Measurements from ENCODE around the gene EXOC6B.
"Not testable (repeated sequence)": the region's sequence is repeated elsewhere in the genome, so short reads cannot be mapped to it uniquely, and the experiment has no call there.

EXOC6B gene

DNA sequence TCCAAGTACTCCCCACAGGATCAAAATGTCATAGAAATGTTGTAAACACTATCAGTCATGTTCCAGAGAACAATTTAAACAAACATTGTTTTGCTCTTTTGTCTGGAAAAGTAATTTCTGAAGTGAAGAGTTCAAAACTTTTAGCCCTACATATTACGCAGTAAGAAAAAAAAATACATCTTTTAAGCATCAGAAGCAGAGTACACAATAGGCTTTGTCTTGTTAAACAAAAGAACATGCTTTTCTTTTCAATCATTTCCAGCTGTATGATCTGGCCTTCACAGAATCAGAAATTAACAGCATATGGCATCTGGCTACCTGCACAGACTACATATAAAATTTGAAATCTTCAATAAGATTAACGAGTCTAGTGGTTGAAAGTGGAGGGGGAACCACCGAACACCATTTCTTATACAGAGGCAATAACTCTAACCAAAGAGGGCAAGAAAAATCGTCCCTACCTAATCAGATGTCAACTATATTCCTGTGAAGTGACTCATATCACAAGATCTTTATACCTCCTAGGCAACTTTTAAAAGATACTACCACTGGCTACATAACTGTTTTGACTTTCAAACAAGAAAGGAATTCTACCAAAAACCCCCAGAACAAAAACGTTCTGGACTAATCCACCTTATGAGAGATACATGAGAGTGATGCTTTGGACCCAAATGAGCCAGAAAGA lies 149.3 kb downstream of the EXOC6B start:
- DNase-seq (ENCODE audit: low read depth) = no peak

DNA sequence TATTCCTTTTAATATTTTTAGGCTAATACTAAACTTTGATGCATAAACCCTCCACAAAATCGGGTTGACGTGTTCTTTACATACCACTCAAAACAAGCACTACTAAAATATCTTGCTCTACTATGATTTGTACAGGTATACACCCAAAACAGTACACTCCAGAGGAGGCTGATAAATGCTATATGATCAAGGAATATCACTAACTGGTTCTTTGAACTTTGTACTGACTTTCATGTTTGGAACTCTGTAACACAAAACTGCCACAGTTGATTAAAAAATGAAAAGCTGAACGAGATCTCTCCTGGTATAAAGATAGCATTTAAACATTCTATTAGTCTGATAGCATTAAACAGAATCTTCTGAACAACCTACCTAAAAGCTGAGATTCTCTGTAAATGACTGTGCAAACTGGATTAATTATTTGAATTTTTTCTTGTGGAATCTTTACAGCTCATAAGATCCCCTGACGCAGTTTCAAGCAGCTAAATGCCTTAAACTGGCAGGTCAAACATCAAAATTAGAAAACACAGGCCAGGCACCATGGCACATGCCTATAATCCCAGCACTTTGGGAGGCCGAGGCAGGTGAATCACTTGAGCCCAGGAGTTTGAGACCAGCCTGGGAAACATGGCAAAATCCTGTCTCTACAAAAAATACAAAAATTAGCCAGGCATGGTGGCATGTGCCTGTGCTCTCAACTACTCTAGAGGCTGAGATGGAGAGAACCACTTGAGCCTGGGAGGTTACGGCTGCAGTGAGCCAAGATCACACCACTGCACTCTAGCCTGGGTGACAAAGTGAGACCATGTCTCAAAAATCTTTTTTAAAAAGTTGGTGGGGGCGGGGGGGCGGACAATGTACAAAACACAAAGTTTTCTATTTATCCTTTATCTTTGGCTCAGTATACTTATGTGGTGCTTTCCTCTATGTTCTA lies 150.6 kb downstream of the EXOC6B start:
- no peak for DNase-seq (ENCODE audit: low read depth)

DNA sequence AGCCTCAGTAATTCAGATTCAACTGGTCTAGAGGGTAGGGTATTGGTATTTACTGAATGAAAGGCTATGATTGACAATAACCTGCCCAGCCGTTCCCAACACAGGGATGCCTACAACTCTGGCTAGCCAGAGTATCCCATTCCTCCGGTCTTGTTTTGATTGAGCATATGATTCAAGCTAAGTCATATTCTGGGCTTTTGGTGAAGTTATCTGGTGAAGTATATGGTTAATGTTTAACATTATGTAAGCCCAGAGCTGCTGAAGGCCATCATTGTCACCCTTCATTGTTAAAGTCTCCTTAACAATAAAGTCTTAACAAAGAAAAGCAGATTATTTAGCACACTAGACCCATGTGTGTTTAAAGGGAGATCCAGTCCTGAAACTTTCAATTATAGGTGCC lies 152.6 kb downstream of the EXOC6B start:
- no peak for DNase-seq (ENCODE audit: low read depth)

DNA sequence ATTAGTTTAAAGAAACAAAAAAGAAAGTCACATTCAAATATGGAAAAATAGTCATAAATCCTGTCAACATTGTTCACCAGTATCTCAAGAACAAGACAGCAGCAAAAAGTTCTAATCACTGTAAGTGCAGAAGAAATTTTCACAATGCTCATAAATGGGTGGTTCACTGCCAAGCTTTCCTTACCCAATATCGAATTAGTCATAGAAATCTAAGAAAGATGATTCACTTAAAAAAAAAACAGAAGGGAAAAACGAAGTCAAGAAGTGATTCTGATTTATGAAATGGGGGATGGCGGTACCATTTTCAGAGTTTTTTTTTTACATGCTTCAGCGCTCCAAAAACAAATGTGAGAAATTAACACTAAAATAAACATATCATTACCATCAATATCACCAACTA lies 156.7 kb downstream of the EXOC6B start:
- DNase-seq (ENCODE audit: low read depth) = no peak

DNA sequence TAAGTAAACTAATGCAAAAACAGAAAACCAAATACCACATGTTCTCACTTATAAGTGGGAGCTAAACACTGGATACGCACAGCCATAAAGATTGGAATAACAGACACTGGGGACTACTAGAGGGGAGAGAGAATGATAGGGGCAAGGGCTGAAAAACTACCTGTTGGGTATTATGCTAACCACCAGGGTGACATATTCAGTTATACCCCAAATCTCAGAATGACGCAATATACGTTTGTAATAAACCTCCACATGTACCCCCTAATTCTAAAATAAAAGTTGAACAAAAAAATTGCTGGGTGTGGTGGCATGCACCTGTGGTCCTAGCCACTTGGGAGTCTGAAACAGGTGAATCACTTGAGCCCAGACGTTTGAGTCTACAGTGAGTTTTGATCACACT lies 157.2 kb downstream of the EXOC6B start:
- no peak for DNase-seq (ENCODE audit: low read depth)

DNA sequence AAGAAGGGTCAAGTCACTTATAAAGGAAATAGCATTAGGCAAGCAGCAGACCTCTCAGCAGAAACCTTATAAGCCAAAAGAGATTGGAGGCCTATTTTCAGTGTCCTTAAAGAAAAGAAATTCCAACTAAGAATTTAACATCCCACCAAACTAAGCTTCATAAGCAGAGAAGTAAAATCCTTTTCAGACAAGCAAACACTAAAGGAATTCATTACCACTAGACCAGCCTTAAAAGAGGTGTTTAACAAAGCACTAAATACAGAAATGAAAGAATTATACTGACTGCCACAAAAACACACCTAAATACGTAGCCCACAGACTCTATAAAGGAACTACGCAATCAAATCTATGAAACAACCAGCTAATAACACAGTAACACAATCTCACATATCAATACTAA lies 160.4 kb downstream of the EXOC6B start:
- no peak for DNase-seq (ENCODE audit: low read depth)

DNA sequence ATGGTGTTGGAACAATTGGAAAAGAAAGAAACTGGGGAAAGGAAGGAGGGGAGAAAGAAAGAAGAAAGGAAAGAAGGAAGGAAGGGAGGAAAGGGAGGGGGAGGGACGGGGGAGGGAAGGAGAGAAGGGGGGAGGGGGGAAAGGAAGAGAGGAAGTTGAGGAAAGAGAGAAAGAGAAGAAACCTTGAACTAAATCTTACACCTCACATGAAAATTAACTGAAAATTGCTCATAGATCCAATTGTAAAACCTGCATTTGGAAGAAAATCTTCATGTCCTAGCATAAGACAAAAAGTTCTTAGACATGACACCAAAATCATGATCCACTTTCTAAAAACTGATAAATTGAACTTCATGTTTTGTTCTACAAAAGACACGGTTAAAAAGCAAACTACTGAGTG lies 163.8 kb downstream of the EXOC6B start:
- no peak for DNase-seq (ENCODE audit: low read depth)

DNA sequence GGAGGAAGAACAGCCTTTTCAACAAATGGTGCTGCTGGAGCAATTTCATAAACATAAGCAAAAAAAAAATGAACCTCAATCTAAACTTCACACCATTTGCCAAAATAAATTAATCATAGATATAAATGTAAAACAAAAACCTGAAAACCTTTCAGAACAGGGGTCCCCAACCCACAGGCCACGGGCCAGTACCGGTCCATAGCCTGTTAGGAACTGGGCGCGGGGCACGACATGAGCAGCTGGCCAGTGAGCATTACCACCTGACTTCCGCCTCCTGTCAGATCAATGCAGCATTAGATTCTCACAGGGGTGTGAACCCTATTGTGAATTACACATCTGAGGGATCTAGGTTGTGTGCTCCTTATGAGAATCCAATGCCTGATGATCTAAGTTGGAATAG lies 176.0 kb downstream of the EXOC6B start:
- DNase-seq (ENCODE audit: low read depth) = no peak

DNA sequence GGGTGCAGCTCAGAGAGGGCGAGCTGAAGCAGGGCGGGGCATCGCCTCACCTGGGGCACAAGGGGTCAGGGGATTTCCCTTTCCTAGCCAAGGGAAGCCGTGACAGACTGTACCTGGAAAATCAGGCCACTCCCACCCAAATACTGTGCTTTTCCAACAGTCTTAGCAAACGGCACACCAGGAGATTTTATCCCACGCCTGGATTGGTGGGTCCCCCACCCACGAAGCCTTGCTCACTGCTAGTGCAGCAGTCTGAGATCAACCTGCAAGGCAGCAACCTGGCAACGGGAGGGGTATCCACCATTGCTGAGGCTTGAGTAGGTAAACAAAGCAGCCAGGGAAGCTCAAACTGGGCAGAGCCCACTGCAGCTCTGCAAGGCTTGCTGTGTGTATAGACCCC lies 184.6 kb downstream of the EXOC6B start:
- not testable (repeated sequence) for DNase-seq (ENCODE audit: low read depth)

DNA sequence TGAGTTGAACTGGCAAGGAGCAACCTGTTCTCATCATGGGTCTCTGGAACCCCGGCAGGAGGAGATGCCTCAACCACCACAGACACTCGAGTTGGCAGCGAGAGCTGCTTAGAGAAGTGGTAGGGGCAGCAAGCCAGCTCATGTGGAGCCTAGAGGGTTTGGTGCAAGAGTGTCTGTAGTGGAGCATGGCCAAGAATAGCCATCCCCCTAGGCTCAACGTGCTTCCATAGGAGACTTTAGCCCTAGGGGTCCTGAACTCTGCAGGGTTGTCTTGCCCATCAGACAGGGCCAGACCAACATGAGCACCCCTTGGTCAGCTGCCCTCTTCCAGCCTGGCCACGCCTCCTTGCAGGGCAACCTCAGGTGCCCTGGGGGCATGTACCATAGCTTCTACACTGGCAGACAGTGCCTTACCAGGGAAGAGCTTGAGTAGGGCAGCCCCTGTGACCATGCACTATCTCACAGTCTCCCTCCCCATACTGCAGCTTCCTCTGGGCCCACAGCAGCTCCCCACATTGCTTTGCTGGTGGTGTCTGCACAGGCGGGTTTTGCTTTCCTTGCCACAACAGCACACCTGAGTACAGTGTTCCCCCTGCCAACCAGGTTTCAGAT lies 187.1 kb downstream of the EXOC6B start:
- DNase-seq (ENCODE audit: low read depth) = no peak

DNA sequence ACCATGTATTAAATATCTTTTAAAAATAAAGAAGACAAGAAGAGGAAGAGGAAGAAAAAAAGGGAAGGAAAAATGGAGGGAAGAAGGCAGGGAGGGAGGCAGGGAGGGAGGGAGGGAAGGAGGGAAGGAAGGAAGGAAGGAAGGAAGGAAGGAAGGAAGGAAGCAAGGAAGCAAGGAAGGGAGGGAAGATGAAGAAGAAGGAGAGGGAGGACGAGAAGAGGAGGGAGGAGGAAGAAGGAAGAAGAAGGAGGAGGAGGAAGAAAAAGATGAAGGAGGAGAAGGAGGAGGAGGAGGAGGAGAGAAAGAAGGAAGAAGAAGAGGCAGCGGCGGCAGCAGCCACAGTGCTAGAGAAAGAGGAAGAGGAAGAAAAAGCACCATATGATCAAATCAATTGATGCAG lies 189.6 kb downstream of the EXOC6B start:
- no peak for DNase-seq (ENCODE audit: low read depth)

DNA sequence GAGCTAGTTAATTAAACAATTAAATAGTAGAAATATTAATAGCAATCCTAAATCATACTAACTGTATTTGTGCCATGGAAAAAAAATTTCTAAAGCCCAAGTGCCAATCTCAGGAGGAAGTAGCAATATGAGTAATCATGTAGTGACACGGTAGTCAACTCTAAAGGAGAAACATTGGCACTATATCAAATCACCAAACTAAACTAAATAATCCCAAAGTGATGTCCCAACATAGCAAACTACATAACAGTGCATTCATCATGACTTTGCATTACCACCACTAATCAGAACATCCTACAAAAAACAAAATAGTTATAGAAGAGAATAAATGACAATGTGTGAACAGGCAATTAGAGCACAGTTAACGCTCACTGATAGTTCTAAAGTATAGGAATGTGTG lies 195.1 kb downstream of the EXOC6B start:
- no peak for DNase-seq (ENCODE audit: low read depth)

DNA sequence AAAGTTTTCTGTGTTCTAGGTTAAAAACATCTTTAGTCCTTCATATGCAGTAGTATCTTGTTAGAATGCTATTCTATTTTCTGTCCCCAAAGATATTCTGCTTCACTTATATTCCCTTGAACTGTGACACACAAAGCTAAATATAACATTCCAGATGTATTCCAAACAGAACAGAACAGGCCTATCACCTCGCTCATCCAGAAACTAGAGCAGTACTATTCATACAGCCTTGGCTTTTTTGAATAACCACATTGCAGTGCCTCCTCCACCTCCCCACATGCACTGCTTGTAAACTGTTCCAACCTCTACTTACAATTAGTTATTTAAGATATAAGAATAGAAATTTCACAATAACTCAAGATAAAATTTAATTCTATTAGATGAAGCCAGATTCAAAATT lies 196.8 kb downstream of the EXOC6B start:
- no peak for DNase-seq (ENCODE audit: low read depth)

DNA sequence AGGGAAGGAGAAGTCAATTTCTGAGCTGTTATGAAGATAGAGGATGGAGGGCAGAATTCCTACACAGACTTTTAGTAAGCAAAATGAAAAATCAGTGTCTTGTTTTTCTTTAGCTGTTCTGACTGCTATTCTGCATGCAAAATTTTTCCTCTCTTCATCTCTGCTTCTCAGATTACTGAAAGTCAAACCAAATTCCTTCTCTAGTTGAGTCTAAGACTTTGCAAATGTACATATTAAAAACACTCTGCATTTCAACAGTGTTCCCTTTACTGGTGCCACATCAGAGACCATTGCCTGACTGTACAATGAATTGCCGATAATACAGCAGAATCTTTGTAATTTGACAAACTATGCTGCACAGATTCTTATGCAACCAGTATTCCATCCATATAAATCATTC lies 198.8 kb downstream of the EXOC6B start:
- DNase-seq (ENCODE audit: low read depth) = no peak

DNA sequence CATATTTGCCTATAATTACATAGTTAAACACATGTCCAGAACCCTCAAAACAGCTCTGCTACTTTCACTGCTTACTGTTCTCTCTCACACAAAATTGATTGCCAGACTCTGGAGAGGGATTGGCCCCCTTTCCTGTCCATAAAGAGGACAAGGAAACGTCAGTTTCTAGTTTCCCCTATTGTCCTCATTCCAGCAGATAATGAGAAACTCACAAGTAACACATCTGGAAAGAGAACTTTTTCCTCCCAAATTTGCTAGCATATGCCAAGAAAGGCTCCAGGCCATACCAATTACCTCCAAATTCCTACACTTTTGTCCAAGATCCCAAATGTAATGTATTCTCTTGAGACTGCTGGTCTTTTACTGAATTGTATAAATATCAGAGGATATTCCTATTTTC lies 200.5 kb downstream of the EXOC6B start:
- no peak for DNase-seq (ENCODE audit: low read depth)

DNA sequence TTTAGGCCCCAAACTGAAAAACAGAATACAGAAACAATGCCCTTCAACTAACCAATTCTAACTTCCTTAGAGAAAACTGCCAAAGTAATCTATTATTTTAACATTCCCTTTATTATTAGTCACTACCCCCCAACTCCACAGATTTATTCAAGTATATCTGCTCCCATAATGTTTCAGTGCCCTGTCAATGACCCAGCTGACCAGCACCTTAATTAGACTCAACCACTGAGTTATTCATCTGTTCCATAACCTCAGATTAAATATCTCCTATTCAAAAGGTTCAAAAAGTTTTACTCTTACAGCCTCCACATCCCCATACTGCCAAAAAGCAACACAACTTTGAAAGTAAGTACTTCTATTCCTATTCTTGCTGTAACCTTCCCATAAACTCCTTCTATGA lies 202.4 kb downstream of the EXOC6B start:
- no peak for DNase-seq (ENCODE audit: low read depth)

DNA sequence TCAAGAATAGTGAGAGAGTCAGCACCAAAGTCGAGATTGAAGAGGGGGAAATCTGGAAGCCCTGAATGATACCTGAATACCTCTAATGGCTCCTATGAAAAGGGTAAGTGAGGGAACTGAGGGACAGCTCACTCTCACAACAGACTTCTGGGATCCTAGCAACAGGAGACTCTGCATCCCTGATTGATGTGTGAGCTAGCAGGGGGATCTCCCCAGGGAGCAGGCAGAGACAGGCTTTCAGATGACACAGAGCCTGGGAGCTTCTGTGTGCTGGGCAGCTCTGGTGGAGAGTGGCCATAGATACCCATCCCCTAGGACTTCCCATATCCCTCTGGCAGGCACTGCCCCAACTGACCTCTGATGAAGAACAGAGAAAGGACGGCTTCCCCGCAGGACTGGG lies 206.2 kb downstream of the EXOC6B start:
- DNase-seq (ENCODE audit: low read depth) = no peak

DNA sequence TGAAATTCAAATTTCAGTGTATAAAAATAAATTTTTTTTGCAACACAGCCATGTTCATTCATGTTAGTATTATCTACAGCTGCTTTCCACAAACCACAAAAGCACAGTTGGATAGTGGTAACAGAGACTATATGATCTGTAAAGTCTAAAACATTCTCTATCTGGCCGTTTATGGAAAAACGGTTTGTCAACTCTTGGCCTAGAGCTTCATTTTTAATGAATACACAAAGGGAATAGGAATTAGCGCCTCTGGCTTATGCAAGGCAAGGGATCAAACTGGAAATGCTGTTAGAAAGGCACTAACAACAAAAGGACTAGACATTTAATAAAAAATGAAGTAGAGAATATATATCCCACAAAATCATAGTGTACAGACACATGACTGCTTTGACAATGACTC lies 211.9 kb downstream of the EXOC6B start:
- DNase-seq (ENCODE audit: low read depth) = no peak

DNA sequence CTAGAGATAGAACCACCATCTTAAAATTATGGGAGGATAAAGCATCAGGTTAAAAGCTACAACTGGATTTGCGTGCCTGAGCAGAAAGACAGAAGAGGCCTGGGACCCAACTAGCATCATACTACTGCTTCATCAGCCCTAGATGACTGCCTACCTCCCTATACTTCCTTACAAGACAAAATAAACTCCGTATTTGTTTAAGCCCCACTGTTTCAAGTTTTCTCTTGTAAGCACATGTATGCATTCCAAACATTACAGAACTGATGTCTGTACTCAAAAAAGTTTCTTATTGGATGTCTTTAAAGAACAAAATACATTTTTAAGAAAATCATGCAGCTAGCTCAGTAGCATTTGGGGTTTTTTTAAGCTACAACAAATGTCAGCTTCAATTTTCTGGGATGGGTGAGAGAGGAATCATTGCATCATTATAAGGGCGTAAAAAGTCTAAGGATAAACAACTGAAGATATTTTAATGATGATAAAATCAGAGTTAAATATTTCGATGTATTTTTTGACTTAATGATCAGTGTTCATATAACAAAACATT lies 213.1 kb downstream of the EXOC6B start:
- no peak for DNase-seq (ENCODE audit: low read depth)

DNA sequence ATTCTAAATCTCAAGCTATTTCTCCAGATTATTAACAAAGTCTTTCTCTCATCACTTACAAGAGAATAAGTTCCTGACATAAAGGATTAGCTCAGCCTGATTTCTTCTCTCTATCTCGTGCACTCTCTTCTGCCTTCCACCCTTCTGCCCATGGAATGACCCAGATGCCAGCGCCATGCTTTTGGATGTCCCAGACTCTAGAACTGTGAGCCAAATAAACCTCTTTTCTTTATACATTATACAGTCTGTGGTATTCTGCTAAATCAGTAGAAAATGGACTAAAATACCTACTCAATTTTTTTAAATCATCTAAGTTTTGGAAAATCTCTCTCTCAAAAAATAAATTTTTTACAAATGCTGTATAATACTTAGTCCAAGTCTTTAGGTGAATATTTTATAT lies 218.6 kb downstream of the EXOC6B start:
- no peak for DNase-seq (ENCODE audit: low read depth)

DNA sequence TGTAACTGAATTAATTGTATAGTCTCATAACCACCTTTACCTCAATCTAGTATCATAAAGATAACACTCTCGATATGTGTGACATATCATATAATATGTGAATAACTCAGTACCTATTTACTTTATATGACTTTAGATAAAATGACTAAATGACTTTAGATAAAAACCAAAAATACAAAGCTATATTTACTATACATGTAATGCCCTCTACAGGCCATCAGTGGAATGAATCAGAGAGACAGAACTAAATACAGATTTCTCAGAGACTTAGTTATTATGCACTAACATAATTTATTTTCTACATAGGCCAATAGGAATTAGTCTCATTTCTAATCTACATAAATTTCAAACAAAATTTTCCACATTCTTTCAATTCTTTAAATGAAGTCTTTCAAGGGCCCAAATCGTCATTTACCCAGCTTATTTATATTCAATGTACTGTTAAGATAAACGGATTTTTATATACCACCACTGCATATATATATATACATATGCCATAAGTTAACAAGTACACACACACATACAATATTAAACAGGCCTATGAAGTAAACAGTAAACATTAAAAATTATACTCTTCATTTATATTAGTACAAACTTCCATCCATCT lies 219.9 kb downstream of the EXOC6B start:
- DNase-seq (ENCODE audit: low read depth) = no peak

DNA sequence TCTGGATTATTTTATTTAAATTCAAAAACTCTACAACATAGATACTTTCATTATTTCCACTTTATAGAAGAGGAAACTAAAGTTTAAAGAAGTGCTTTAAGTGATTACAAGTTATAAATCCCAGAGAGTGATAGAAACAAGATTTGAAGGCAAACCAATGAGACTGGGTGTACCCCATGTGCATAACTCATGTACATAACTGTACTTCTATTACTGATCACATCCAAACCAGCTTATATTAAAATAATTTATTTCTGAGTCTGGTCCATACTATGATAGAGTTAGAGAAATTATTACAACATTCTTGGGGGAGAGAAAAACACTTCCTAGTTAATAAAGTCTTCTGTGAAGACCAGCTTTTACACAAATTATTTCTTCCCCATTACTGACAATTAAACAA lies 221.4 kb downstream of the EXOC6B start:
- DNase-seq (ENCODE audit: low read depth) = no peak

Data from stimulated activated CD8-positive, alpha-beta memory T cell treated with anti-CD3 and anti-CD28 coated beads, Interleukin-12 subunit alpha, Interleukin-12 subunit beta, amount 100 ng/mL, for 4 hours (primary cell).